K562 (cell line): ENCODE results near the gene POLRMT. TPM values are rescaled to one million over a fixed set of nuclear protein-coding genes. Genes with fewer than 3 reads are reported as not detected.
"Not testable (repeated sequence)": the region's sequence is repeated elsewhere in the genome, so short reads cannot be mapped to it uniquely, and the experiment has no call there.

Source experiments
- ATAC-seq: fragments of 200-7000 bp; cut with Tn5 transposase; 3 replicates; pipeline ENCODE4 v1.9.1; 2020; ENCODE audit warnings: moderate library complexity
- BruUV-seq: library from RNA; stranded (reverse); fragments of 400-500 nt; replicated peaks from 2 replicates; lab custom pipeline; 2021; lab: Mats Ljungman, UMichigan
- CTCF ChIA-PET: fragments of 300-600 bp; formaldehyde crosslinking; extraction: SDS; loops from one replicate; lab custom pipeline; 2021; ENCODE audit warnings: low intra/inter-chr PET ratio; lab: Yijun Ruan, JAX
- POLR2A ChIA-PET: fragments of 300-600, 350-650 bp; sonication (Branson Sonifier 250); formaldehyde crosslinking; extraction: SDS; loops from one replicate; lab custom pipeline; 2021; ENCODE audit warnings: antibody characterized with exemption, inconsistent platforms; lab: Yijun Ruan, JAX
- DNase-seq, 4 experiments: peaks; one replicate each; pipeline versions ENCODE4 v3.0.0 to v3.0.0-alpha.2; 2011 to 2018; ENCODE audit warnings: low spot score in 3 of 4, mixed read lengths in 3 of 4; ENCODE audit errors: extremely low read depth in 1 of 4
- FAIRE-seq: peaks from 2 replicates; lab custom pipeline; 2011; peaks lifted over from hg19 to GRCh38; lab: Jason Lieb, UNC
- H2AFZ ChIP-seq: 2 replicates; pipeline ENCODE4 v1.6.0; 2011; ENCODE audit warnings: low read depth, low read length, control low read depth, inconsistent platforms
- H3K27ac ChIP-seq: fragments of 200-600 bp; 3 replicates; pipeline ENCODE4 v1.8.0; 2011; ENCODE audit warnings: low read depth, mild to moderate bottlenecking, control low read depth, inconsistent platforms, low read length, moderate library complexity, mixed read lengths; ENCODE audit errors: extremely low read depth
- H3K27me3 ChIP-seq, 2 experiments: fragments of 300-600 bp in 1 of 2; 2 replicates in 1 of 2; 3 replicates in 1 of 2; pipeline versions ENCODE4 v1.6.0 to v1.8.0; 2011; ENCODE audit warnings: inconsistent platforms in 2 of 2, low read length in 2 of 2, mild to moderate bottlenecking in 1 of 2, mixed read lengths in 1 of 2, moderate library complexity in 1 of 2; ENCODE audit not compliant: control insufficient read depth in 2 of 2, insufficient read depth in 2 of 2
- H3K36me3 ChIP-seq: fragments of 300-600 bp; 3 replicates; pipeline ENCODE4 v1.8.0; 2011; ENCODE audit warnings: mild to moderate bottlenecking, low read length, inconsistent platforms; ENCODE audit not compliant: control insufficient read depth, insufficient read depth
- H3K4me1 ChIP-seq, 2 experiments: fragments of 200-600 bp in 1 of 2; replicated peaks in 1 of 2; 2 replicates in 1 of 2; 3 replicates in 1 of 2; pipeline versions ENCODE4 v1.5.1 to v1.8.0; 2011; ENCODE audit warnings: inconsistent platforms in 2 of 2, low read length in 2 of 2, mild to moderate bottlenecking in 1 of 2, mixed read lengths in 1 of 2, moderate library complexity in 1 of 2; ENCODE audit not compliant: control insufficient read depth in 2 of 2, insufficient read depth in 2 of 2
- H3K4me2 ChIP-seq: 2 replicates; pipeline ENCODE4 v1.6.1; 2011; ENCODE audit warnings: low read length, control low read depth, inconsistent platforms, mixed read lengths; ENCODE audit not compliant: insufficient read depth
- H3K4me3 ChIP-seq: fragments of 200-600 bp; sonication (generic), shearing (Covaris generic); 2 replicates; pipeline ENCODE4 v1.5.1; 2016; ENCODE audit warnings: control low read depth, inconsistent platforms
- H3K79me2 ChIP-seq: fragments of 200-600 bp; 3 replicates; pipeline ENCODE4 v1.8.0; 2011; ENCODE audit warnings: low read length, inconsistent platforms; ENCODE audit not compliant: control insufficient read depth, insufficient read depth
- H3K9ac ChIP-seq, 2 experiments: 2 replicates each; pipeline versions ENCODE4 v1.6.0 to v1.6.1; 2011; ENCODE audit warnings: low read depth in 2 of 2, low read length in 2 of 2, control low read depth in 1 of 2, inconsistent platforms in 1 of 2, mild to moderate bottlenecking in 1 of 2, mixed read lengths in 1 of 2; ENCODE audit not compliant: insufficient read depth in 1 of 2
- H3K9me1 ChIP-seq: one replicate; pipeline ENCODE4 v1.6.0; 2011; ENCODE audit warnings: inconsistent platforms, mild to moderate bottlenecking, low read length, moderate library complexity; ENCODE audit not compliant: control insufficient read depth, insufficient read depth
- H3K9me3 ChIP-seq: replicated peaks from 2 replicates; pipeline ENCODE4 v1.5.1; 2011; ENCODE audit warnings: low read depth, low read length, inconsistent platforms; ENCODE audit not compliant: control insufficient read depth, insufficient read depth
- H4K20me1 ChIP-seq: replicated peaks from 2 replicates; pipeline ENCODE4 v1.6.1; 2011; ENCODE audit warnings: low read length, inconsistent platforms, mixed read lengths; ENCODE audit not compliant: control insufficient read depth, insufficient read depth
- BRD9 ChIP-seq: fragments of 450-650 bp; IDR thresholded peaks from 2 replicates; pipeline ENCODE4 v1.6.1; 2018; ENCODE audit warnings: low read depth; ENCODE audit not compliant: partially characterized antibody
- PBX2 ChIP-seq, 2 experiments: IDR thresholded peaks in 1 of 2; conservative IDR thresholded peaks in 1 of 2; 2 replicates each; pipeline ENCODE4 v1.6.1; 2016; ENCODE audit warnings: low read depth in 2 of 2, mild to moderate bottlenecking in 1 of 2, missing compliant biosample characterization in 1 of 2, missing genetic modification characterization in 1 of 2, moderate library complexity in 1 of 2
- RBFOX2 ChIP-seq: fragments of 200-400 bp; formaldehyde crosslinking; IDR thresholded peaks from 2 replicates; pipeline ENCODE4 v1.6.1; 2017; ENCODE audit warnings: low read depth, mild to moderate bottlenecking, low read length, moderate library complexity
- ZNF133 ChIP-seq: fragments of 250-450 bp; sonication (Bioruptor Pico); IDR thresholded peaks from 2 replicates; pipeline ENCODE4 v1.4.0; 2020; ENCODE audit warnings: mild to moderate bottlenecking
- ZNF140 ChIP-seq: fragments of 250-450 bp; sonication (Bioruptor Pico); IDR thresholded peaks from 2 replicates; pipeline ENCODE4 v1.8.0; 2021; ENCODE audit warnings: moderate library complexity, mild to moderate bottlenecking, inconsistent platforms
- ZNF507 ChIP-seq: conservative IDR thresholded peaks from 2 replicates; pipeline ENCODE4 v1.6.1; 2017; ENCODE audit warnings: missing genetic modification characterization, missing compliant biosample characterization
- WGBS: fragments of 100-300 bp; shearing (Covaris generic); methylation state at CpG from one replicate; pipeline ENCODE4 v1.1.6; 2016; ENCODE audit warnings: low coverage, mixed read lengths; ENCODE audit not compliant: insufficient coverage; ENCODE audit errors: missing lambda C conversion rate; 5-methylcytosine and 5-hydroxymethylcytosine counted together
- in situ Hi-C: fragments of 300-500 bp; cut with MboI; formaldehyde crosslinking; loops from 4 replicates; pipeline ENCODE4 v1.15.0; 2018; ENCODE audit warnings: inconsistent platforms, mixed read lengths
- intact Hi-C: fragments of 100-400 bp; cut with micrococcal nuclease; formaldehyde crosslinking; loops from 2 replicates; pipeline ENCODE4 v1.14.2; 2022
- polyA plus RNA-seq, 8 experiments: library from polyadenylated mRNA; depleted of rRNA in 4 of 8; stranded (reverse) in 5 of 8; unstranded in 3 of 8; fragments of >200 nt; fragmentation: Nextera tagmentation in 2 of 8; fragmentation: Illumina TruSeq in 1 of 8; extraction: Ambion mirVana in 2 of 8; extraction: Trizol in 1 of 8; gene quantifications; 2 replicates each; pipeline versions ENCODE4 v1.2.1 to v1.2.3, GENCODE V29; 2011 to 2014; ENCODE audit warnings: inconsistent platforms in 1 of 8, missing spikeins in 1 of 8
- total RNA-seq, 7 experiments: library from RNA; depleted of rRNA in 6 of 7; stranded (reverse); fragments of >200 nt in 6 of 7; fragmentation: Illumina TruSeq in 2 of 7; extraction: Trizol in 2 of 7; gene quantifications; 2 replicates each; pipeline versions ENCODE4 v1.2.1 to v1.2.3, GENCODE V29; 2011 to 2021; ENCODE audit warnings: low replicate concordance in 1 of 7

POLRMT gene
- total and polyA plus RNA-seq, 9 of the 15 experiments (the other 6 are each of a cell fraction or from before 2014, with no cell fraction given): 30.3 to 144 (median 68.0) TPM

- H4K20me1 ChIP-seq, H3K9me3 ChIP-seq, H3K9ac ChIP-seq, BruUV-seq, H3K4me3 ChIP-seq, H2AFZ ChIP-seq, DNase-seq, intact Hi-C loops, H3K9me1 ChIP-seq, FAIRE-seq, H3K4me2 ChIP-seq, H3K27me3 ChIP-seq, H3K27ac ChIP-seq, in situ Hi-C loops, ATAC-seq, CTCF ChIA-PET: not testable (repeated sequence)
- POLR2A ChIA-PET: interaction anchor here (0.6 kb wide), 1 partner anchor 10 kb away, joined by 3 read pairs; no protein-coding TSS in a partner anchor
- Histone ChIP-seq H3K4me1 (peaks cover 0 to 30% of the 10 kb centered on the region in 2 experiments; a peak in 2 of 5 replicates), H3K36me3 (peaks cover 84% of the 10 kb centered on the region; the same call in 2 of the 3 replicates), H3K79me2 (peaks cover 30% of the 10 kb centered on the region)
- WGBS: 98% methylated on average over 6 of the region's 7 CpGs
Observed at GRCh38 chr19:626566-626965, 6.8 kb downstream of the POLRMT start.

GRCh38 chr19:625257-625656 lies 8.1 kb downstream of the POLRMT start:
- peaks cover 0 to 26% of the 10 kb centered on the region in 2 experiments; a peak in 1 of 5 replicates for H3K4me1 ChIP-seq
- WGBS: 96% methylated on average over 5 of the region's 5 CpGs
- no peak overlapping the region for H3K4me2 ChIP-seq
- H3K9me3 ChIP-seq: no peaks in the 10 kb centered on the region; the same call in 1 of the 2 replicates
- no TSS peak for BruUV-seq
- ChIA-PET POLR2A (interaction anchor here (1.1 kb wide), 1 partner anchor 8 kb away, joined by 4 read pairs; no protein-coding TSS in a partner anchor), CTCF (no interaction called here)
- in situ Hi-C loops: no loop called here
- H4K20me1 ChIP-seq: no peaks in the 10 kb centered on the region
- H3K9me1 ChIP-seq: no peaks in the 10 kb centered on the region
- H2AFZ ChIP-seq: no peak overlapping the region
- ATAC-seq: no peak
- no peak for FAIRE-seq
- no peaks in the 10 kb centered on the region for H3K27me3 ChIP-seq
- intact Hi-C loops: no loop called here
- H3K4me3 ChIP-seq: no peak overlapping the region
- no peak for DNase-seq
- TF ChIP-seq BRD9 (no peak), ZNF133 (CRISPR knock-in tag) (no peak), ZNF507 (no peak), ZNF140 (CRISPR knock-in tag) (no peak), PBX2 (CRISPR knock-in tag; IDR thresholded peaks at IDR 0.05; ENCODE audit: low read depth) (no peak), PBX2 (tag; conservative IDR thresholded peaks at IDR 0.05; ENCODE audit: low read depth) (no peak), RBFOX2 (peak; percentile 10; the same call in 1 of the 2 replicates)
- peaks cover 78% of the 10 kb centered on the region; the same call in 2 of the 3 replicates for H3K36me3 ChIP-seq
- peaks cover 18% of the 10 kb centered on the region; the same call in 2 of the 3 replicates for H3K79me2 ChIP-seq
- 0 out of 4 replicates have a peak overlapping the region, but pooled peaks of 1 of the 2 experiments have one; percentile 20 for H3K9ac ChIP-seq
- no peak overlapping the region for H3K27ac ChIP-seq
